GOT3 (cell line): ENCODE results near the gene FOCAD.

Experiments used
- DNase-seq: peaks from one replicate; lab custom pipeline; 2025; ENCODE audit warnings: mixed read lengths; lab: John Stamatoyannopoulos, UW

Gene FOCAD

DNA sequence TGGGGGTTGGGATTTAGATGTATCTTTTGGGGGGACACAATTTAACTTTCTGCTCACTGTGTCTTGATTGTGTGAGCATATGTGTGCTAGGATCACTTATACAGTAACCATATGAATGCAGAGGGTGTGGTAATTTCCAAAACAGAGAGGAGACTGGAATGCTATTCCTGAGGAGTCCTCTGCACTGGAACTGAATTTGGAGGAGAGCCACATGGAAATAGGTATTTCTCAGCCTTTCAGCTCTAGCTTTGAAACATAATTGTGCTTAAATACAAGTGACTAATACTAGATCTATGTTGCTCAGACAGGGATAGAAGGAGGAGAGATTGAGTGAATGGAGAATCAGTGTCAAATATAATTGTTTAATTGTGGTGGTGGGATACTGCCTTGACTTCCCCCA is 45.5 kb downstream of the FOCAD start:
- no peak for DNase-seq

DNA sequence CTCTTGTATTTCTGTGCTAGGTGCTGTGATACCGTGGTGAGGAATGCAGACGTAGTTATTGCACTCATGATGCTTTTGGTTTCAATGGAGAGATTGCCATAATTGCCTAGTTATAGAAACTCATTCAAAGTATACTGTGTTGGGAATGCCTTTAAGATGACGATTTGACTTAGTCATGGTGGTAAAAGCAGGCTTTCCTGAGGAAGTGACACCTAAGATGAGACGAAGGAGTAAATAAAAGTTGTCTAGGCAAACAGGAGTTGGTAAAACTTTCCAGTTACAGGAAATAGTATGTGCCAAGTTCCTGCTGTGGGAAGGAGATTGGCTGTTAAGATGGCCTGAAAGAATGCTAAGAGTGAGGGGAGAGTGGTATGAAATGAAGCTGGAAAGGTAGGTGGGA is 48.1 kb downstream of the FOCAD start:
- DNase-seq = no peak

DNA sequence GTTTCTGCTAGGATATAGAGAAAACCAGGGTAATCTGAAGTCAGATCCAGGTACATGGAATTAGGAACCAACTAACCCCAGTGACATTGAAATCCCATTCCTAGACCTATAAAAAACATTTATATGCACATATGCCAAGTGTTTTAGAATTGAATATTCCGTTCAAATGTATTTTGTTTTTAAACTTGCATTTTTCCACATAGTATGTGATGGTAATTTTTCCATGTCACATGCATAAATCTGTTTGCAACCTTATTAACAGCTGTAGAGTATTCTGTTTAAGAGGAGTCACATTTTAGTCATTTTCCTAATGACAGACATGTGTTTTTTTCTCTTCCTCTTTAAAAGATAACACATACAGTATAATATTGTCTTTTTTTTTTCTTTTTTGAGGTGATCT is 50.2 kb downstream of the FOCAD start:
- DNase-seq = no peak

DNA sequence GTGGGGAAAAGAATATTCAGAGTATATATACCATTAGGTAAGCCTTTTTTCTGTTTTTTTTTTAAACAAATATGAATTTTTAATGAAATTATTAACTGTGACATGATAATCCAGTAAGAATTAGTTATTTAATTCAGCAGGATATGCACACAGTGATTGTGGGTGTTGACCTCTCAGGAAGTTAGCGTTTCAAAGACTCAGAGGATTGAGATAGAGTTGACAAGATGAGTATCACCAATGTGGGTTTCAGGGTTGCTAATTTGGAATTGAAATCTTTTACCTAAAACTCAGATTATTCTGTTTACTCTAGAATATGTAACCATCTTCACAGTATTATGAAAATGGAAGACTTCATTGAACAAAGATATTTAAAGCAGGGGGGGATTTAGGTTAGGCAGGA is 56.2 kb downstream of the FOCAD start:
- DNase-seq = no peak

DNA sequence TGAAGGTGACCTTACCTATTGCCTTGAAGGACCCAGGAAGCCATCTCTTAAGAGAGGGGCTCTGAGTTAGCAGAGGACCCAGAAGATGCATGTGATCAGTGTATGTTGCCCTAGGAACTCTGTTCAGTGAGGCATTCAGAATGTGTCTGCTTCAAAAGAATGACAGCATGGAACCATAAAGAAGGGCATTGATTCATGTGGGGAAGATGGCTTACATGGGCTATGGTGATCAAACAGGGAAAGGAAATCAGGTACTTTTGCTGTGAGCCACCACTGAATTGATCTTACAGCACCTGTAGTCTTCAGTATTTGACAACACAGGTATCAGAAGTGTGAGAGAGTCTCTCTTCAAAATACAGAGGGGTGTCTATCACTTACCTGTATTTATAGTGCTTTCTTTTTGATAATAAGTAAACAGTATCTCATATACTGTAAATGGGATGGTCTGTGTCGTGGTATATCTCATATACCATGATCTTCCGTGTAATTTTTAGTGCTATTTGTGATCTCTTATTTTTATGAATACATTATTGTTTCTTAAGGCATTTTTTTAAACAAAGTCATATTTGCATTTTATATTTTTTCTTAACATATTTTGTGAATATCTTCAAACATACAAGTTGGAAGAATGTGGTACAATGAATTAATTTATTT is 57.0 kb downstream of the FOCAD start:
- no peak for DNase-seq

DNA sequence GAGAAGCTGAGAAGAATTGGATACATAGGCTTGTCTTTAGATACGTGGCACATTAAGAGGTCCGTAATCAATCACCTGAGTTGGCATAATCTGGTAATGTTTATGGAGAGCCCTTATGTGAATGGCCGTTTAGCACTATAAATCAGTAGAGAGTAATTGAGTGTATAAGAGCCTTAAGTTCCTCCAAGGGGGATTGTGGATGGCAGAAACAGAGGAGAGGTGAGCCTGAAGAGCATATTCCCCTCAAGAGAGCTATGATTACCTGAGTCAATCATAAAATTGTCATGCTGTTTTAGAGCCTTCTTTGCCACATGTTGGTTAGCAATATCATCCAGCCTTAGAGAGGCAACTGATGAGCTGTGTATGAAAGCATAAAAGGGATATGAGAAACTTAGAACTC is 58.8 kb downstream of the FOCAD start:
- no peak for DNase-seq

DNA sequence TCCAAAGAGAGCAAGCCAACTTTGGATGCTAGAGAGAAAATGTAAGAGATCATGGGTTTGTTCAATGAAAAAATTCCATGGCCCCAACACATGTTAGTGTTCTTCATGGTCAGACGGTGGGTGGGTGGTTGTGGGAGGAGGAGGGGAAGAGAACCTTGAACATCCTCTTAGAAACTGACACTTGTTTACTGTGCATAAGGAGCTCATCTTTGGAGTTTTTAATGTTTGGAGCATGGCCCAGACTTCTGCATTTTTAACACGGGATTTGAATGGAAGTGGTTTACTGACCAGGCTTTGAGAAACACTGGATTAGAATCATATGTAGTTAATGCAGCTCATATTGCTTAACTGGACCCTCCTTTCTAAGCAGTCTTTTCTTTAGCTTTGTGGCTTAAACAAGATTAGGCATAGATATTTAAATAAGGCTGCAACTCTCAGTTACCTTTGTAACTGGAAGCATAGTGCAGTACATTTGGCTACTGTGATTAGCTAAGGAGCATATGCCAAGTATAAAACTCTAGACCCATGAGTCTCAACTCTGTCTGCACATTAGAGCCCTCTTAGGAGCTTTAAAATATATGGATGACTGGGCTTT is 60.1 kb downstream of the FOCAD start:
- no peak for DNase-seq

DNA sequence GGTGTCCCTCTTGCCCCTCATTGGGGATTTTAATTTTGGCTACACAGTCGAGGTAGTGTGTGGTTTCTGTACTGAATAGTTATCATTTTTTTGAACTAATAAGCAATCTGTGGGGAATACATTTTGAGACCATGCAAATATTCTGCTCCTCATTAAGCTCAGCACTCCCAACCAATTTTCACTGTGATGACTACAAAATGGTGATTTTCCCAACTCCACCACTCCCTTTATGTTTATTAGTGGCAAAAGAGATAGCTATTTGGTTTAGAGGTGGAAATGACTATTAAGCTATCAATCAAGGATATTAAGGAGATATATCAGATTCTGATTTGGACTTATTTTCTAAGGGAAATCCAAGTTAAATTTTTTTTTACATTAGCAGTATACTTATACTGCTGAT is 62.9 kb downstream of the FOCAD start:
- no peak for DNase-seq

DNA sequence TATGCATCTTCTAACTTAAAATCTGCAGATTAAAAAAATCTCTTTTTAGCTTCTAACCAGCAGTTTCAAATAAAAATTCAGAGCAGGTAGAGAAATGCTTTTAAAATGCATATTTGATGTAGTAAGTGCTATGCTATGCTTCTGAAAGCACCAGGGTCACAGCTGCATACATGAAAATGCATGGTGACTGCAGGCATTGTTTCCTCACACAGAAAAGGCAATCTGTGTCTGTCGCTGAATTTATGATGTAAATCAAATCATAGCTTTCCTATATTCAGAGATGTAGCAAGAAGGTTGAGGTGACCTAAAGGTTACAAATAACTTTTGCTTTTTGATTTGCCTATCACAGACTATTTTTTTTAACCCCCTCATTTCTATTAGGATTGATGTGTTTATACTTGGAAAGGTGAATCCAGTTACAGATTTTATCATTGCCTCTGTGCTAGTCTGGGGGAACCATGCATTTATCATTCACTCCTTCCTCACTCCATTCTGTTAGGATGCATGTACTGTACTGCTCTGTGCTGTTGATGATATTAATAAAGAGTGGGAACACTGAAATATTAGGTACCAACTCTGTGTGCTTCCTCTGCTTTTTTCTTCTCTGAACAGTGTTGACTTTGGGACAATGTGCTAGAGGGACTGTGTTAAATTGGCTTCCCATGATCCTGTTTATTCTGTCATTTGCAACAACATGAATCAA is 65.6 kb downstream of the FOCAD start:
- no peak for DNase-seq

DNA sequence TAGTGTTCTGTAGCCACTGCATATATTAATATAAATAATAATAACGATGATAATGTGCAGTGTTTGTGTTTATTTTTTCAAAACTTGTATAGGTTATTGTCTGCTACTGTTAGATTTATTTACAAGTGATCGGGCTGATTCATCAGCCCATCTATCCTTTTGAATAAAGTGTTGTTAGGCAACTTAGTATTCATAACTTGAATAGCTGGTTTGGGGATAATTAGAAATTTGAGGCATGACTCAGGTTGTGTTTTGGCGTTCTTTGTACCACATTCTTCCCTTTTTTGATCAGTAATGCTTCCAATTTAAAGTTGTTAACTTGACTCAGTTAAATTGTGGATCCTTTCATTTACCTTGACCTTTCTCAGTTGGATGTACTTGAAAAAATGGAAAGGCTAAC is 69.7 kb downstream of the FOCAD start:
- no peak for DNase-seq

DNA sequence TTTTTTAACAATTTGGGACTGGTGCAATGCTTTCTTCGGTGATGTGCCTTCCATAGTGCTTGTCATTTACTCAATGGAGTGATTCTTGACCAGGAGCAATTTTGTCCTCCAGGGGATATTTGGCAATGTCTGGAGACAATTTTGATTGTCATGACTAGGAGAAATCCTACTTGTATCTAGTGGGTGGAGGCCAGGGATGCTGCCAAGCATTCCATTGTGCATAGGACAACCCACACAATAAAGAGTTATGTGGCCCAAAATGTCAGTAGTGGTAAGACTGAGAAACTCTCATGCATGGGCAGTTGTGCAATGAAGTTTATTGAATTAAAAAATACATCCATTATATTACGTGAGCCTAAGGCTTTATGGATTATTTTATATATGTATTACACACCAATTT is 70.5 kb downstream of the FOCAD start:
- DNase-seq = no peak

DNA sequence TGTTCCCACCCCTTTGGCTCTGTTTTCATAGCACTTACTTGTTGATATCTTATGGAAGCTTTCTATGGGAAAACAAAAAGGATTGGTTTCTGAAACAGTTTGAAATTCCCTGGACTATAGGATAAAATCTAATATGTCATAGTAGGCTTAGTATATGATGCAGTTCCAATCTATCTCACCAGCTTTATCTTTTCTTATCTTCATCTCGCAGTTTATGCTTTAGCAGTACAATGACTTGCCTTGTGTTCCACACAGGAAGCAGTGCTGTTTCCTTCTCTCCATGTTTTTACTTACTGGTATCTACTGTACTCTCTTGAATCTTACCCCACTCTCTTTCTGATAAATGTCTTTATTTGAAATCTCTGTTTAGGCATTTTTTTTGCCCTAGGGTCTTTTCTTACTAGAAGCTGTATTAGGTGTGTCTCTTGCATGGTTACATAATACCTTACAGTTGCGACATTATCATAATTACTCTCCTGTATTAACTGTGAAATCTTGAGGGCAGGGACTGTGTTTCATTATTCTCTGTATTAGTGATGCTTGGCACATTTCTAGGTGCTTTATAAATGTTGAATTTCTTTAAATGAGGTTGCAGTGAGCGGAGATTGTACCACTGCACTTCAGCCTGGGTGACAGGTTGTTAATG is 76.3 kb downstream of the FOCAD start:
- no peak for DNase-seq

DNA sequence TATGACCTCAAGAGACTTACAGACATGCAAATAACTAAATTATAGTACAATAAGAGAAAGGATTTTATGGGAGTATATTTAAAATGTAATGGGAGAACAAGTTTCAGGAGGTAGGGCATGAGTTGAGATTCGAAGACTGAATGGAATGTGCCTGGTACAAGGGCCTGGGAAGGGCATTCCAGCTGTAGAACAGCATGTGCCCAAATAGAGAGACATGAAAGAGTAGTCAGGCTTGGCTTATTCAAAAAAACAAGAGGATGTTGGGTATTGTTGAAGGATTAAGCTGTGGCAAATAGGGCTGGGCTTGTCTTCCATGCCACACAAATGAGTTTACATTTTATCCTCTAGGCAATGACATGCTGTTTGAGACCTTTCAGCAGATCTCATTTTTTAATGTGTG is 86.9 kb downstream of the FOCAD start:
- DNase-seq = no peak

DNA sequence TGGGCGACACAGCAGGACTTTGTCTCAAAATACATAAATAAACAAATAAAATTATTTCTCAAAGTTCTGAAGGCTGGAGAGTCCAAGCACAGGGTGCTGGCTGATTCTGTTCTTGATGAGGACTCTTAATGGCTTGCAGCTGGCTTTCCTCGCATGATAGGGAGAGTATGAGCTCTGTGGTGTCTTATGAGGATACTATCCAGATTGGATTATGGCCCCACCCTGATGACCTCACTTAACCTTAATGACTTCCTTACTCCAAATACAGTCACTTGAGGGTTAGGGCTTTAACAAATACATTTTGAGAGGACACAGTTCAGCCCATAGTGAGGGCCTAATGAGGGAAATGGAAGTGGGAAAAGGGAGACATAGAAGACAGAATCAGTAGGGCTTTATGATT is 87.7 kb downstream of the FOCAD start:
- no peak for DNase-seq

DNA sequence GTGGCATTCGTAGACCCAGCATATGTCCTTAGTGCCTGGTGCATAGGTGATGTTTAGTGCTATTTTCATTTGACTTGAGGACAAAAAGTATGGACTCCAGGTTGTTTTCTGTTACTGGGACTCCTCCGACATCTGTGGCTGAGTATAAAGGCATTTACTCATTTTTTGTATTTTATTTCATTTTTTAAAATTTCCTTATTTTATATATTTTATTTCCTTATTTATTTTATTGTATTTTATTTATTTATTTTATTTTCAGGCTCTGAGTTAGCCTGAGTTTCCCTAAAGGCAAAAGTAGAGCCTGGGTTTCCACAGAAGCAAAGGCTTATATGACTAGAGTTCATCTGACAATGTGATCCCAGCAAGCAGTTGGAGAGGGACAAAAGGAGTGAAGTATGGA is 91.6 kb downstream of the FOCAD start:
- no peak for DNase-seq

DNA sequence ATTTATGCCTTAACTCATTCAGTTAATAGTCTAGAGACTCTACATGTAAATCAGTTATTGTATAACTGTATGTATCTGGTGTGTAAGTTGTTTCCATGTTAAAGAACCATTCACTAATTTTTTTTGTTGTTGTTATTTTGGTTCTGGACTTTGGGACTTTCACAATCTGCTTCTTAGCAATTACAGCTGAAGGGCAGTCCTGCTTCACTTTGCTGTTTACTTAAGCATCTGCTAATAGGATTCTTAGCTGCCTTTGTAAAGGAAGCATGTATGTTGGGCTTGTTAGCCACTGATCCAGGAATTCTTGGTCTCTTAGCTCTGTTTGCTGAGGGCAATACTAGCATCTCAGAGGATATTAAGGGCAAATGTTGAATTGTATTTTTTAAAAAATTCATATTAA is 97.0 kb downstream of the FOCAD start:
- DNase-seq = no peak

DNA sequence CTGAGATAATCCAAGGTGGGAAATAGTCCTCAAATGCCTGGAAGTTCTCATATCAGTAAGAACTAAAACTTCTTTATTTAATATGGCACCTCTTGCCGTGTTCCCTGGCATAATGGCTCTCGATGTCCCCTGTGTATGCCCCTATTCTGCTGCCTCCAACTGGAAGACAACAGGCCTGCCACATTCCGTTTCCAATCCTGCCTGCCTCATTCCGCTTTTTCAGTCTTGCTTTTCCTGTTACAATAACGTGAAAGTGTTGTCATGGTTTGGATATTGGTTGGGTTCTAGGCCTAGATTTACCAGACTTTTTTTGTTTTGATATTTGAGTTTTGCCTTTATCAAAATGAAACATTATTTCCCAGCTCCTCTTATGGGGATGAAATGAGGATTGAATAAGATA is 98.2 kb downstream of the FOCAD start:
- no peak for DNase-seq

DNA sequence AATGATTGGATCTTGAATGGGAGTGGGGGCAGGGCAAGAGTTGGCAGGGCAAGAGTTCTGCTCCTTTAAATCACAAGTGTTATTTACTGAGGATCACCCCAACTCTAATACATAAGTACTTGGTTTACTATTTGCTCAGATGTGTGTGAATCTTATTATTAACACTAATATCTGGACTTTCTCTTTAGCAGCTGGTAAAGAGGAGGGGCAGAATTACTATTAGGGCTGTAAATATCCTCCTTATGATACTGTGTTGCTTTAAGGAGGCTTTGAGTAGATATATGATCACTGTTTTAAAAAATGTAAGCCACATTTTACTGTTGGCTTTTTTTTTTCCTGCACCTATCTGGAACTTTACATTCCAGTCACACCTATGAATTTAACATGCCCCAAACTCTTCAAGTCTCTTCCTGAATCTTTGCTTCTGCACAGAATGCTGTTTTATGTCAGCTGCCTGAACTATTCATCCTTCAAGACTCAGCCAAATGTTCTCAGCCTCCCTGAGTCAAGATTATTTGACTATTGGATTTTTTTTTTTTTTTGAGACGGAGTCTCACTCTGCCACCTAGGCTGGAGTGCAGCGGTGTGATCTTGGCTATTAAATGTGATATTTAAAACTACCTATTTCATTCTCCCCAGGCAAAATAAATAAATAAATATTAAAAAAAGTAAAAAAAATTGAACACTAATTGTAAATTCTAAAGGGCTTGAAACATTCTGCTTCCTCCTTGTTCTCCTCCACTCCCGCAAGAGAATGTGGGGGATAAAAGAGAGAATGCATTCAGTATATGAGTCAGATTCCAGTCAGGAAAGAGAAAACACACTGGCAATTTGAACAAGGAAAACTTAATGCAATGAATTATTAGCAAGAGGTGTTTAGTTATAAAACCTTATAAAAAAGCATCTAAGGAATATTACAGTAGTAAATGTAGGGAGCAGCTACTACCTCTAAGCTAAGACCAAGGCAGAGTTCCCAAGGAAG is 99.3 kb downstream of the FOCAD start:
- DNase-seq = no peak

DNA sequence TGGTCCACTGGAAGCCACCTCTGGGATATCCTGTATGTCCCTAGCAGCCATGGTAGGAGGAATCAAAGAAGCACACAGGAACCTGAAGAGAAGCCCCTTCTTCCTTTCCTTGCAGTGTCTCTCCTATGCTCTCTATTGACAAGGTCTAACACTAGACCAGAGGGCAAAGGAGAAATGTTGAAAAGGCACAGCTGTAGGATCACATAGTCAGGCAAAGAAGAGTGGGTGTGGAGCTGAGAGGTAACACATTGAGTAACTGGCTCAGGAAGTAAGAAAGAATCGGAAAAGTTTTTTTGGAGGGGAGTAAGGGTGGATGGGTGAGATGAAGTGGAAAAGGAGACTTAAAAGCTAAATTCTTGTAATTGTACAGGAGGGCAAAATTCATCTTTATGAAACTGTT is 100.1 kb downstream of the FOCAD start:
- no peak for DNase-seq

DNA sequence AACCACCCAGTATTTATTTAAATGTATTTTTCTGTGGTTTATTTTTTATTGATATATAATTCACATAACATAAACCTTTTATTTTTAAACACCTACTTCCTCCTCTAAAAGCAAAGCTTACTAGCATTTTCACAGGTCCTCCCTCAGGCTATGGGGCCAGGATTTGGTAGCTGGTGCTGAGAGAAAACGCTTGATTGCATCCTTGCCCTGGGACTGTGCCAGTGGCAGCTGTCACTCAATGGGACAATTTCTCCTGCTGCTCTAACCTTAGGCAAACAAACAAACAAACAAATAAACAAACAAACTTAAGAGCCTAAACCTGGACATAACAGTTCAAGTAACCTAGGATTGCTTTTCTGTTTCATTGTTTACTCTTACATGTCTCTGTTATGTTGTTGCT is 102.7 kb downstream of the FOCAD start:
- no peak for DNase-seq

DNA sequence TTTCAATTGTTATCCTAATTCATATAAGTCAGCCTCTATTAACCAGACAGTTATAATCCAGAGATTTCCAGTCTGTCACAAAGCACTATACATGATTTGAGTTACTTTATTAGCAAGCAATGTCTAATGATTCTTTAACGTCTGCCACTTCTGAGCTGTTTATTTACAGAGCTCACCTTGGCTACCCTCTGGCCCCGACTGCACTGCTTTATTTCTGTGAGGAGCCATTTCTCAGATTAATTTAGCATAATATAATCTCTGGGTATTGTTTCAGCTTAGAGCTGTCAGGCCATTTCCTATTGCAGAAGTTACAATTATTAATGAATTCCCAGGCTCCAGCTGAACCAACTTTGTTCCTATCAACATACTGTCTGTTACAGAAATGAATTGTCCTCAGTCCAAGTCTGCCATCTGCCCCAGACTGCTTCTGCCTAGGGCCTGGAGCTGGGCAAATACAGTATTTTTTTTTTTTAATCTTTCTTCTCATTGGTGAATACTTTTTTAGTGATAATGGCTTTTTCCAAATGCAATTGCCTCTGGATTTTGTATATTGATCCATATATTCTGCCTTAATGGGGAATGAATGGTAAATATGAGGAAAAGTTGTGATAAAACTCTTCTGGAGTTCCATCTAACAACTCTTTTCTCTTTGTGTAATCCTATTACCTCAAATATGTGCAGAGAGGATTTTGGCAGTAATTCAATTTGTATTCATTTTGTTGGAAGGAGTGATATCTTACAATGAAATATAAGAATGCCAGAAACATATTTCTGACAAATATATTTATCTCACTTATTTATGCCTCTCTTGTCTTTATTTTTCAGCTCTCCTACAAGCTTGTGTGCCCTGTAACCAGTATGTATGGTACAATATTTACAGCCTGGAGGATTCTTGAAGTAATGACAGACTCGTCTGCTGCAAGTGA is 104.7 kb downstream of the FOCAD start:
- no peak for DNase-seq
